Measurements from ENCODE around the gene ITPRID2. TPM values are rescaled to one million over a fixed set of nuclear protein-coding genes. Genes with fewer than 3 reads are reported as not detected.
A peak's percentile ranks its signal among the peaks of the same experiment; 100 is the strongest.

ITPRID2 gene
- 50.9 TPM for total RNA-seq

DNA sequence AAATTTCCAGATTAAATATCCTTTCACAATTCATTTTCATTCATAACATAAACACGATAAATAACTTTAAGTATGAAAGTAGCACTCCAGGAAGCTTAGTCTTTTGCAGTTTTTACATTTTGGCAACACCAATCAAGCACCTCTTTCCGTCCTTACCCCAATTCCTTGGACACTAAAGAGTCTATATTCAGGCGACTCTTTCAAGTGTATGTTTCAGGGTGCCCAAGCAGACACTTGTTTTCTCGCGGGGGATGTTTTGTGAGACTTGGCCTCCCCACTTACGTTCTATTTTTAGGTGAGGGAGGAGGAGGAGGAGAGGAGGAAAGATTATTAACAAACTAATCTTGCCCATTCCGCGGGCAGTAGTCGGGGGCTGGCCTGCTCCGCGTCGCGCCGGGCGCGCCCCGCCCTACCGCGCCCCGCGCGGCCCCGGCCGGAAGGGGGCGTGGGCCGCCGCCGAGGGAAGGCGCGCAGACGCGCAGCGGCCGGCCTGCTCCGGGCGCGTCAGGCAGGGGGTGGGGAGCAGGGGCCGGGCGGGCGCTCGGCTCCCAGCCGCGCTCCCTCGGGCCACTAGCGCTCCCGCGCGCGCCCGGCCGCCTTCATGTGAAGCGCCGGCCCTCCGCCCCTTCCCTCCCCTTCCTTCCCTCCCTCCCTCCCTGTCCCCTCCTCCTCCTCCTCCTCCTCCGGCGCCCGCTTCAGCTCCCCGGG lies at the start of gene ITPRID2:
TSS of gene ITPRID2 (plus strand) at position 473 of the 708 bp plus-strand sequence. CDS start 337 bp downstream, outside the sequence.
- Histone ChIP-seq H3K9me3 (no peaks in the 10 kb centered on the region), H3K27me3 (no peaks in the 10 kb centered on the region), H3K36me3 (no peaks in the 10 kb centered on the region), H3K4me1 (peaks cover 0 to 31% of the 10 kb centered on the region in 2 donors), H3K4me3 (peak within 1 kb of the TSS; percentile 94 to 99), H3K27ac (peak within 1 kb of the TSS; percentile 100)
- peak in 1 of 2 donors; percentile 92 for DNase-seq (ENCODE audit: low spot score in 2 of 2)
- intact Hi-C loops (cut with DNase I), result loop anchor here (5.0 to 10.0 kb wide), 5 partner anchors 79 to 1146 kb away; partner anchors contain the start of genes DNAJC10 and NCKAP1
- TF ChIP-seq, protein P1, sequence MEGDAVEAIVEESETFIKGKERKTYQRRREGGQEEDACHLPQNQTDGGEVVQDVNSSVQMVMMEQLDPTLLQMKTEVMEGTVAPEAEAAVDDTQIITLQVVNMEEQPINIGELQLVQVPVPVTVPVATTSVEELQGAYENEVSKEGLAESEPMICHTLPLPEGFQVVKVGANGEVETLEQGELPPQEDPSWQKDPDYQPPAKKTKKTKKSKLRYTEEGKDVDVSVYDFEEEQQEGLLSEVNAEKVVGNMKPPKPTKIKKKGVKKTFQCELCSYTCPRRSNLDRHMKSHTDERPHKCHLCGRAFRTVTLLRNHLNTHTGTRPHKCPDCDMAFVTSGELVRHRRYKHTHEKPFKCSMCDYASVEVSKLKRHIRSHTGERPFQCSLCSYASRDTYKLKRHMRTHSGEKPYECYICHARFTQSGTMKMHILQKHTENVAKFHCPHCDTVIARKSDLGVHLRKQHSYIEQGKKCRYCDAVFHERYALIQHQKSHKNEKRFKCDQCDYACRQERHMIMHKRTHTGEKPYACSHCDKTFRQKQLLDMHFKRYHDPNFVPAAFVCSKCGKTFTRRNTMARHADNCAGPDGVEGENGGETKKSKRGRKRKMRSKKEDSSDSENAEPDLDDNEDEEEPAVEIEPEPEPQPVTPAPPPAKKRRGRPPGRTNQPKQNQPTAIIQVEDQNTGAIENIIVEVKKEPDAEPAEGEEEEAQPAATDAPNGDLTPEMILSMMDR (IDR thresholded peaks at IDR 0.05), result peak in 1 of 3 experiments; percentile 57

DNA sequence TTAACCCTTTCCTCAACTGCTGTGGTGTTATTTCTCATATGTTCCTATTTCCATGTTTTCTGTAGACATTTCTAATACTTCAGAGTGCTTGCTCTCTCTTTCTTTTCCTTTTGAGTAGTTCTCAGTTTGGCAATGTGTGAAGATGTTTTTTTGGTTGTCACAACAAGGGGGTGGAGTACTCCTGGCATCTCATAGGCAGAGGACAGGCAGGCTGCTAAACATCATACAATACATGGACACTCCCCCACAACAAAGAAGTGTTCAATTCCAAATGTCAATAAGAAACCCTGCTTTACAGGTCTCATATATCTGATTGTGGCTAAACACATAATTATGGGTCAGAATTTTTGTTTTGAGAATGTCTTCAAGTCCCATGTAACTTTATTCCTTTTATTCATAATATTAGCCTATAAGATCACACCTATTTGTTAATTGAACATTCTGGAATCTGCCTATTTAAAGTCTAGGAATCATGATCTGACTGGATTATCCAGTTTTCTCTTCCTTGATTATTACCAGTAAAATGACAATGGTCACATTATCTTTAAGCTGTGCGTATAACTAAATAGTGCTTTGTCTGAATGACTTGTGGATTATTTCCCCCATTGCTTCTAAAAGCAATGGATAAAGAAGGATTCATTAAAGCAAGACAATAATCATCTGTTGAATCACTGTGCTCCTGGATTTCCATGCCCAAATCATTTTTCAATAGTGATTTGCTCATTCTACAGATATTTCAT lies 46.8 kb upstream of the ITPRID2 start:
- Histone ChIP-seq H3K9me3 (no peaks in the 10 kb centered on the region), H3K36me3 (no peaks in the 10 kb centered on the region), H3K27ac (no peak overlapping the region), H3K4me3 (no peak overlapping the region), H3K27me3 (no peaks in the 10 kb centered on the region), H3K4me1 (no peaks in the 10 kb centered on the region)
- intact Hi-C loops (cut with DNase I), result no loop called here
- DNase-seq (ENCODE audit: low spot score in 2 of 2), result no peak
- TF ChIP-seq, protein P1 (IDR thresholded peaks at IDR 0.05), result no peak

DNA sequence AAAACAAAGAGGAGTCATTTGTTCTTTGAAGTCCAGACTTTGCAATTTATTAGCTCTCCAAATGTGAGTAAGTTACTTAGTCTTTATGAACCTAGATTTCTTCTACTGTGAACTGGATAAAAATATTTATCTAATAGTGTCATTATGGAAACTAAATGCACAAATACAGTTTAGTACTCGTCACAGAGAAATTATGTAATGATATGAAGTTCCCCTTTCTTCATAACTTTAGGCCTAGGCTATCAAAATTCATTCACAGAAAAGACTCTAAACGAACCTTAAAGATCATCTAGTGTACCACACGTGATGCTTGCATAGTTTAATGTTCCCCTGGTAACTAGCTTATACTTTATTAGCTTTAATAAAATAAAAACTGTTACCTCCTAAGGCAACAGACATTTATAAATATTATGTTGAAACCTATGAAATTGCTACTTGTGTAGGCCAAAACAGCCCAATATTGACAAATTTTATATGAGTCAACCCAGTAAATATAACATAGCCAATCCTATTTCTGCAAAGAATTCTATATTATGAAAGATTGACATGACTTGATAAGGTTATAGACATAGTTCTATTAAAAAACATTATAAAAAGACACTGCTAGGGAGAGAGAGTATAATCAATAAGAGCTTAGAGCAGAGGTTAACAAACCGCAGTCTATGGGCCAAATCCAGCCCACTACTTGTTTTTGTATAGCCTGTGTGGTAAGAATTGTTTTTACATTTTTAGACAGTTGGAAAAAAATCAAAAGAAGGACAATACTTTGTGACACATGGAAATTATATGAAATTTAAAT lies 44.9 kb upstream of the ITPRID2 start:
- Histone ChIP-seq H3K27ac (no peak overlapping the region), H3K9me3 (no peaks in the 10 kb centered on the region), H3K4me1 (no peaks in the 10 kb centered on the region), H3K27me3 (no peaks in the 10 kb centered on the region), H3K36me3 (no peaks in the 10 kb centered on the region), H3K4me3 (no peak overlapping the region)
- intact Hi-C loops (cut with DNase I), result no loop called here
- no peak for DNase-seq (ENCODE audit: low spot score in 2 of 2)
- TF ChIP-seq, protein P1 (IDR thresholded peaks at IDR 0.05), result no peak

DNA sequence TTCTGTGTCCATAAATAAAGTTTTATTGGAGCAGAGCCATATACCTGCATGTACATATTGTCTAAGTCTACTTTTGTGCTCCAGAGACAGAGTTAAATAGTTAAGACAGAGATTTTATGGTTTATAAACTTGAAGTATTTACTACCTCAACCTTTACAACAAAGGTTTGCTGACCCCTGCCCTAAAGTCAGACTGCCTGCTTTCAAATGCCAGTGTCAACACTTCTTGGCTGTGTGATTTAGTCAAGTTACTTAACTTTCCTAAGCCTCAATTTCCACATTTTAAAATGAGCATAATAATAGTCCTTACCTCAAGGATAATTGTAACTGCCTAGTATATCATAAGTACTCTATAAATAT lies 44.4 kb upstream of the ITPRID2 start:
- TF ChIP-seq, protein P1 (IDR thresholded peaks at IDR 0.05), result no peak
- intact Hi-C loops (cut with DNase I), result no loop called here
- H3K36me3 ChIP-seq, result no peaks in the 10 kb centered on the region
- no peak for DNase-seq (ENCODE audit: low spot score in 2 of 2)
- H3K27me3 ChIP-seq, result no peaks in the 10 kb centered on the region
- H3K4me3 ChIP-seq, result no peak overlapping the region
- H3K9me3 ChIP-seq, result no peaks in the 10 kb centered on the region
- no peaks in the 10 kb centered on the region for H3K4me1 ChIP-seq
- no peak overlapping the region for H3K27ac ChIP-seq

DNA sequence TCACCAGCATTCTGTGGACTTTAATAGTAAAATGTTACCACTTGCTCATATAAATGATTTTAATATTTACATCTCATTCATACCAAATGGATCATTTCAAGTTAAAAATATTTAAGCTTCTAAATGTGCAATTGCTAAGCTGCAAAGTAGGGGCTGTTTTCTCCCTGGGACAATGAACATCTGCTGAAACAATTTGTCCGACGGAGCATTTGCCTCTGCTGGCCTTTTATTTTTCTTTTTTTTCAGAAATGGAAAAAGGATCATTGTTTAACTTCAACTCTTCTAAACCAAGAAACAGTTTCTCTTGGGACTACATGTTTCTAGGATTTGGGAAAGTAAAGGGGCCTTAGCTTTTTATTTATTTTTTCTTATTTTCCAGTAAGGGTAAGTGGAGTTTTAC lies 43.8 kb upstream of the ITPRID2 start:
- no peak overlapping the region for H3K27ac ChIP-seq
- intact Hi-C loops (cut with DNase I), result loop anchor here (1.0 kb wide), 1 partner anchor 38 kb away; no protein-coding TSS in a partner anchor
- H3K36me3 ChIP-seq, result no peaks in the 10 kb centered on the region
- DNase-seq (ENCODE audit: low spot score in 2 of 2), result no peak
- H3K9me3 ChIP-seq, result no peaks in the 10 kb centered on the region
- no peak overlapping the region for H3K4me3 ChIP-seq
- H3K27me3 ChIP-seq, result no peaks in the 10 kb centered on the region
- no peaks in the 10 kb centered on the region for H3K4me1 ChIP-seq
- TF ChIP-seq, protein P1 (IDR thresholded peaks at IDR 0.05), result no peak

All from ascending aorta (tissue), 2 donors.